Measurements from ENCODE around the gene FAM83D.
"Not testable (repeated sequence)": the region's sequence is repeated elsewhere in the genome, so short reads cannot be mapped to it uniquely, and the experiment has no call there.

FAM83D gene

GRCh38 chr20:38947931-38948362 lies 21.7 kb downstream of the FAM83D start:
- Histone ChIP-seq H3K36me3 (ENCODE audit: control insufficient read depth, insufficient read depth, low read length) (peaks cover 70% of the 10 kb centered on the region), H3K27ac (ENCODE audit: insufficient read depth, low read depth, low read length, poor library complexity, severe bottlenecking) (no peak overlapping the region), H3K4me3 (ENCODE audit: insufficient read depth, low read depth, low read length) (no peak overlapping the region), H3K9me3 (ENCODE audit: control insufficient read depth, low read length) (no peaks in the 10 kb centered on the region), H3K27me3 (ENCODE audit: control insufficient read depth, insufficient read depth, low read length, poor library complexity, severe bottlenecking) (no peaks in the 10 kb centered on the region), H3K4me1 (ENCODE audit: control insufficient read depth, insufficient read depth, low read length) (no peaks in the 10 kb centered on the region)
- WGBS, 2 experiments, result 96% methylated on average over 7 of the region's 7 CpGs

GRCh38 chr20:38950254-38950653 lies 24.0 kb downstream of the FAM83D start:
- Histone ChIP-seq H3K9me3 (ENCODE audit: control insufficient read depth, low read length) (no peaks in the 10 kb centered on the region), H3K4me1 (ENCODE audit: control insufficient read depth, insufficient read depth, low read length) (no peaks in the 10 kb centered on the region), H3K27me3 (ENCODE audit: control insufficient read depth, insufficient read depth, low read length, poor library complexity, severe bottlenecking) (no peaks in the 10 kb centered on the region), H3K4me3 (ENCODE audit: insufficient read depth, low read depth, low read length) (no peak overlapping the region), H3K27ac (ENCODE audit: insufficient read depth, low read depth, low read length, poor library complexity, severe bottlenecking) (no peak overlapping the region), H3K36me3 (ENCODE audit: control insufficient read depth, insufficient read depth, low read length) (peaks cover 67% of the 10 kb centered on the region)
- WGBS, 2 experiments, result 96 to 99% methylated on average over 2 of the region's 2 CpGs

GRCh38 chr20:38951611-38952010 lies 25.4 kb downstream of the FAM83D start:
- Histone ChIP-seq H3K4me3 (ENCODE audit: insufficient read depth, low read depth, low read length) (no peak overlapping the region), H3K4me1 (ENCODE audit: control insufficient read depth, insufficient read depth, low read length) (no peaks in the 10 kb centered on the region), H3K27me3 (ENCODE audit: control insufficient read depth, insufficient read depth, low read length, poor library complexity, severe bottlenecking) (no peaks in the 10 kb centered on the region), H3K36me3 (ENCODE audit: control insufficient read depth, insufficient read depth, low read length) (peaks cover 64% of the 10 kb centered on the region), H3K9me3 (ENCODE audit: control insufficient read depth, low read length) (no peaks in the 10 kb centered on the region), H3K27ac (ENCODE audit: insufficient read depth, low read depth, low read length, poor library complexity, severe bottlenecking) (no peak overlapping the region)
- WGBS, 2 experiments, result 95 to 96% methylated on average over 9 of the region's 9 CpGs

GRCh38 chr20:38952153-38952552 lies 25.9 kb downstream of the FAM83D start:
- Histone ChIP-seq H3K36me3 (ENCODE audit: control insufficient read depth, insufficient read depth, low read length) (peaks cover 60% of the 10 kb centered on the region), H3K4me1 (ENCODE audit: control insufficient read depth, insufficient read depth, low read length) (no peaks in the 10 kb centered on the region), H3K4me3 (ENCODE audit: insufficient read depth, low read depth, low read length) (no peak overlapping the region)

GRCh38 chr20:38953630-38954340 lies 27.6 kb downstream of the FAM83D start:
- WGBS, 2 experiments, result 96 to 97% methylated on average over 7 to 8 of the region's 8 CpGs
- H3K27me3 ChIP-seq (ENCODE audit: control insufficient read depth, insufficient read depth, low read length, poor library complexity, severe bottlenecking), result no peaks in the 10 kb centered on the region
- peaks cover 50% of the 10 kb centered on the region for H3K36me3 ChIP-seq (ENCODE audit: control insufficient read depth, insufficient read depth, low read length)
- H3K4me1 ChIP-seq (ENCODE audit: control insufficient read depth, insufficient read depth, low read length), result no peaks in the 10 kb centered on the region
- no peak overlapping the region for H3K27ac ChIP-seq (ENCODE audit: insufficient read depth, low read depth, low read length, poor library complexity, severe bottlenecking)
- H3K9me3 ChIP-seq (ENCODE audit: control insufficient read depth, low read length), result no peaks in the 10 kb centered on the region
- H3K4me3 ChIP-seq (ENCODE audit: insufficient read depth, low read depth, low read length), result no peak overlapping the region

More at GRCh38 chr20:38952153-38952552, 25.9 kb downstream of the FAM83D start:
- Histone ChIP-seq H3K27ac (ENCODE audit: insufficient read depth, low read depth, low read length, poor library complexity, severe bottlenecking) (no peak overlapping the region), H3K9me3 (ENCODE audit: control insufficient read depth, low read length) (no peaks in the 10 kb centered on the region), H3K27me3 (ENCODE audit: control insufficient read depth, insufficient read depth, low read length, poor library complexity, severe bottlenecking) (no peaks in the 10 kb centered on the region)
- 96 to 97% methylated on average over 6 of the region's 6 CpGs for WGBS, 2 experiments

GRCh38 chr20:38957235-38957876 lies 31.1 kb downstream of the FAM83D start:
- no peaks in the 10 kb centered on the region for H3K9me3 ChIP-seq (ENCODE audit: control insufficient read depth, low read length)
- peaks cover 18% of the 10 kb centered on the region for H3K36me3 ChIP-seq (ENCODE audit: control insufficient read depth, insufficient read depth, low read length)
- peaks cover 7% of the 10 kb centered on the region for H3K4me1 ChIP-seq (ENCODE audit: control insufficient read depth, insufficient read depth, low read length)
- no peak overlapping the region for H3K27ac ChIP-seq (ENCODE audit: insufficient read depth, low read depth, low read length, poor library complexity, severe bottlenecking)
- H3K4me3 ChIP-seq (ENCODE audit: insufficient read depth, low read depth, low read length), result no peak overlapping the region
- H3K27me3 ChIP-seq (ENCODE audit: control insufficient read depth, insufficient read depth, low read length, poor library complexity, severe bottlenecking), result no peaks in the 10 kb centered on the region
- 92 to 94% methylated on average over 5 of the region's 5 CpGs for WGBS, 2 experiments

- no peaks in the 10 kb centered on the region for H3K27me3 ChIP-seq (ENCODE audit: control insufficient read depth, insufficient read depth, low read length, poor library complexity, severe bottlenecking)
- WGBS, 2 experiments, result 95 to 97% methylated on average over 8 of the region's 8 CpGs
These were observed 31.8 kb downstream of the FAM83D start for GRCh38 chr20:38957915-38958485.

GRCh38 chr20:38960187-38960687 lies 34.0 kb downstream of the FAM83D start:
- 94 to 96% methylated on average over 8 of the region's 9 CpGs for WGBS, 2 experiments
- H3K27me3 ChIP-seq (ENCODE audit: control insufficient read depth, insufficient read depth, low read length, poor library complexity, severe bottlenecking); H3K4me1 ChIP-seq (ENCODE audit: control insufficient read depth, insufficient read depth, low read length); H3K9me3 ChIP-seq (ENCODE audit: control insufficient read depth, low read length); H3K27ac ChIP-seq (ENCODE audit: insufficient read depth, low read depth, low read length, poor library complexity, severe bottlenecking); H3K4me3 ChIP-seq (ENCODE audit: insufficient read depth, low read depth, low read length); H3K36me3 ChIP-seq (ENCODE audit: control insufficient read depth, insufficient read depth, low read length): not testable (repeated sequence)

More at GRCh38 chr20:38957915-38958485, 31.8 kb downstream of the FAM83D start:
- Histone ChIP-seq H3K9me3 (ENCODE audit: control insufficient read depth, low read length) (no peaks in the 10 kb centered on the region), H3K4me3 (ENCODE audit: insufficient read depth, low read depth, low read length) (no peak overlapping the region), H3K36me3 (ENCODE audit: control insufficient read depth, insufficient read depth, low read length) (peaks cover 12% of the 10 kb centered on the region), H3K27ac (ENCODE audit: insufficient read depth, low read depth, low read length, poor library complexity, severe bottlenecking) (no peak overlapping the region), H3K4me1 (ENCODE audit: control insufficient read depth, insufficient read depth, low read length) (peaks cover 7% of the 10 kb centered on the region)

GRCh38 chr20:38961530-38962043 lies 35.4 kb downstream of the FAM83D start:
- Histone ChIP-seq H3K27ac (ENCODE audit: insufficient read depth, low read depth, low read length, poor library complexity, severe bottlenecking) (peak overlapping the region; percentile 38), H3K36me3 (ENCODE audit: control insufficient read depth, insufficient read depth, low read length) (no peaks in the 10 kb centered on the region), H3K4me3 (ENCODE audit: insufficient read depth, low read depth, low read length) (peak overlapping the region; percentile 96), H3K9me3 (ENCODE audit: control insufficient read depth, low read length) (no peaks in the 10 kb centered on the region), H3K27me3 (ENCODE audit: control insufficient read depth, insufficient read depth, low read length, poor library complexity, severe bottlenecking) (no peaks in the 10 kb centered on the region), H3K4me1 (ENCODE audit: control insufficient read depth, insufficient read depth, low read length) (peaks cover 13% of the 10 kb centered on the region)
- WGBS, 2 experiments, result 19 to 21% methylated on average over 16 of the region's 16 CpGs
